Measurements from ENCODE around the gene ARID3C.
"Not testable (repeated sequence)": the region's sequence is repeated elsewhere in the genome, so short reads cannot be mapped to it uniquely, and the experiment has no call there.

The ARID3C gene

GRCh38 chr9:34651876-34652601 is 23.2 kb upstream of the ARID3C start, which contains the start of gene IL11RA:
Gene IL11RA, plus strand, starts transcription at chr9:34652185. Its CDS starts 3,033 bp downstream, at chr9:34655218.
- peak; percentile 22 for DNase-seq

- no peak for DNase-seq
Observed at GRCh38 chr9:34651321-34651720, 22.5 kb upstream of the ARID3C start.

GRCh38 chr9:34650816-34651215 is 21.9 kb upstream of the ARID3C start:
- no peak for DNase-seq

- DNase-seq: no peak
Observed at GRCh38 chr9:34648673-34649072, 19.8 kb upstream of the ARID3C start.

GRCh38 chr9:34647651-34648050 is 18.8 kb upstream of the ARID3C start:
- DNase-seq: no peak

GRCh38 chr9:34647084-34647403 is 18.2 kb upstream of the ARID3C start:
- DNase-seq: no peak

- DNase-seq: peak; percentile 90
Observed at GRCh38 chr9:34646211-34647083, 17.6 kb upstream of the ARID3C start, which contains the start of gene GALT. Gene GALT, plus strand, starts transcription at chr9:34646675. Its CDS starts 30 bp downstream, at chr9:34646705.

GRCh38 chr9:34644766-34645314 is 16.0 kb upstream of the ARID3C start:
- no peak for DNase-seq

- DNase-seq: no peak
Observed at GRCh38 chr9:34642679-34643078, 13.8 kb upstream of the ARID3C start.

GRCh38 chr9:34639322-34639721 is 10.5 kb upstream of the ARID3C start:
- DNase-seq: not testable (repeated sequence)

- DNase-seq: no peak
Observed at GRCh38 chr9:34638138-34638445, 9.2 kb upstream of the ARID3C start.

- DNase-seq: peak; percentile 86
Observed at GRCh38 chr9:34637356-34638137, 8.7 kb upstream of the ARID3C start, which contains the start of gene SIGMAR1. Gene SIGMAR1, minus strand, starts transcription at chr9:34637787. Its CDS starts 90 bp downstream, at chr9:34637697.

GRCh38 chr9:34636791-34637355 is 8.0 kb upstream of the ARID3C start:
- DNase-seq: no peak

GRCh38 chr9:34635556-34635955 is 6.7 kb upstream of the ARID3C start:
- DNase-seq: no peak

GRCh38 chr9:34634551-34635248 is 5.8 kb upstream of the ARID3C start:
- DNase-seq: no peak

GRCh38 chr9:34633851-34634550 is 5.1 kb upstream of the ARID3C start:
- DNase-seq: peak; percentile 46

GRCh38 chr9:34633166-34633565 is 4.3 kb upstream of the ARID3C start:
- DNase-seq: no peak

GRCh38 chr9:34630402-34631154 is 1.7 kb upstream of the ARID3C start:
- DNase-seq: no peak

GRCh38 chr9:34629491-34629808 is 584 bp upstream of the ARID3C start:
- no peak for DNase-seq

Measured in NCI-H1105 (cell line).